HT-29 (cell line): ENCODE results near the gene KIAA1755. TPM values are rescaled to one million over a fixed set of nuclear protein-coding genes. Genes with fewer than 3 reads are reported as not detected.
"Not testable (repeated sequence)": the region's sequence is repeated elsewhere in the genome, so short reads cannot be mapped to it uniquely, and the experiment has no call there.

Experiments used
- DNase-seq: peaks from one replicate; pipeline ENCODE4 v3.0.0-alpha.2; 2015; ENCODE audit warnings: low spot score
- total RNA-seq: library from RNA; depleted of rRNA; stranded (reverse); fragments of >200 nt; shearing (Covaris generic); gene quantifications from 2 replicates; pipeline ENCODE4 v1.2.3, GENCODE V29; 2014

KIAA1755 gene
- total RNA-seq, 1 experiment from 2014 or later = 0.05 TPM

DNA sequence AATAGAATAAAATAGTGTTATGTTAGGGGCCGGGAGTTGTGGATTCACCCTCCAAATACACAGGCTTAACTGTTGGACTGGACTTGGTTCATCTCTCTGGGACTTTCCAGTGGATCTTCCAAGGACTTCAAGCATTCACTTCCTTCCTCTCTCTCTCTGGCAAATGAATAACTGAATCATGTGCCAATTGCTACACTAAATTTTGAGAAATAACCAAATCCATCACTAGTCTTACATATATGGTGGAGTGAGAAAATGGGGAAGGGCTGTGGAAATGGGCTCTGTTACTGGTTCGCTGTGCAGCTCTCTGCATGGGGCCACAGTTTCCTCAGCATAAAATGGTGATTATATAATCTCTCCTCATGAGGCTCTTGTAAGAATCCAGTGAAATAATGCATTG, 6.8 kb upstream of the KIAA1755 start:
- no peak for DNase-seq

DNA sequence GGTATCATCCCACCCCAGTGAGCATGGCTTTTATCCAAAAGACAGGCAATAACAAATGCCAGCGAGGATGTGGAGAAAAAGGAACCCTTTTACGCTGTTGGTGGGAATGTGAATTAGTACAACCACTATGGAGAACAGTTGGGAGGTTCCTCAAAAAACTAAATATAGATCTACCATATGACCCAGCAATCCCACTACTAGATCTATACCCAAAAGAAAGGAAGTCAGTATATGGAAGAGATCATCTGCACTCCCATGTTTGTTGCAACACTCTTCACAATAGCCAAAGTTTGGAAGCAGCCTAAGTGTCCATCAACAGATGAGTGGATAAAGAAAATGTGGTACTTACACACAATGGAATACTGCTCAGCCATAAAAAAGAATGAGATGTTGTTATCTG, 5.9 kb upstream of the KIAA1755 start:
- no peak for DNase-seq

DNA sequence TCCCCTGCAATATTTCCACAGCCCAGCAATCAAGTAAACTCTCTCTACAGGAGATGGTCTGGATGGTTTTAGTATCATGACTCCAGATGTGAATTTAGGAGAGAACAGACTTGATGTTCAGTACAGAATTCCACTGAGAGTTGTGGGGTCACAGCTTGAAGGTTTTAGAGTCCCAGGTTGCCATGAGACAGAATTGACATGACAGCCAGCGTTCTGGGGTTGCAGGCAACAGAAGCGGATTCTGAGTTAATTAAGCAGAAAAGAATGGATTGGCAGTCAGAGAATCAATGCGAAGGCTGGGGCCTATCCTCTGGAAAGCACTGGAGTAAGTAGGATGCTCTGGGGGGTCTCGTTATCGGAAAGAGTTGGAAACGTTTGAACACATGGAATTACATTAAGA, 2.4 kb upstream of the KIAA1755 start:
- no peak for DNase-seq

DNA sequence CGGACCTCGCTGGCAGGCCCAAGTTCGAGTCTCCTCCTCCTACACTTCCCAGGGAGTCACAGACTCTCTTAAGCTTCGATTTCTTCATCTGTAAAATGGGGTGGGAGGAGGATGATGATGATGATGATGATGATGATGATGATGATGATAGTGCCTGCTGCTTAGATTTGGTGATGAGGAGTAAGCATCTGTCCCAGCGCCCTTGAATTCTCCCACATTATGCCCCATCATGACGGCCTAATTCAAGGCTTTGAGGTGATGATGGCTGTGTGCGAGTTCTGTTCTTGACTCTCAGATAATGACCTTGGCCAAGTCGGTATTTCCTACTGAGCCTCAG, 487 bp upstream of the KIAA1755 start:
- no peak for DNase-seq

DNA sequence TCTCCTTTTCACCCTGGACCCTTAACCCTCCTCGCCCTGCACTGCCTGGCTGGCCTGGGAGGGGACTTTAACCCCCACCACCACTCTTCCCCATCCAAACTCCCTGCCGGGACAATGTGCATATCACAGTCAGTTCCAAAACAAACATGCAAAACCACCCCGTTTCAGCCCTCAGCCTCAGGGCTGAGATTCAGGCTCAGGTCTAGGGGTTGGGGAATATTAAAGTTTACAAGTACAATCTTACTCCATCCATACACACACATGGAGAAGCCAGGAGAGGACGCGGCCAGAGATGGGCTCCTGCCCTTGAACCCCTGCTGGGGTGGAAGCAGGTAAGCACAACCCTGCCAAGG, 534 bp downstream of the KIAA1755 start:
- DNase-seq = no peak

DNA sequence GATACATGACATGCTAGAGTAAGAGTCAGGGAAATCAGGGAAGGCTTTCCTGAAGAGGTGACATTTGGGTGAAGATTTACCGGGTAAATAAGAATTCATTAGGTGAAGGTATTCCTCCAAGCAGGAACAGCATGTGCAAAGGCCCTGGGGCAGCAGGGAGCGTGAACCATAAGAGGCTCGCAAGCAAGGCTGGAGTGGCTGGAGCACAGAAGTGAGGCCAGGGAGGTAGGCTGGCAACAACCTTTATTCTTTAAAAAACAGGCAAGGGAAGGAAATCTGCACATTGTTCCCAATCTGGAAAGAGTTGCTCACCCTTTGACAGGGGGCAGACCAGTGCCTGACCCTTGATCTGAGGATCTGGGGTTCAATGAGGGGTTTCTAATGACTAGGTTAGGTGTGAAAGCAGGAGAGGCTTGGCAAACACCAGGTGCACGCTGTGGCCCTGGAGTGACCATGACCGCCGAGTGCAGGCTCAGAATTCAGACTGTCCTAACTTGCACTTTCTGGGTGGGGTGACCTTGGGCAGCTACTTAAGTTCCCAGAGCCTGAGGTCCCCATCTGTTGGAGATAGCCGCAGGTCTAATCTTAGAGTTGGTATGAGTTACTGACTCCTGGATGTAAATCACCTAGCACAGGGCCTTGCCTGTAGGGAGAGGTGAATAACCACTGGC, 1.9 kb downstream of the KIAA1755 start:
- DNase-seq = no peak

DNA sequence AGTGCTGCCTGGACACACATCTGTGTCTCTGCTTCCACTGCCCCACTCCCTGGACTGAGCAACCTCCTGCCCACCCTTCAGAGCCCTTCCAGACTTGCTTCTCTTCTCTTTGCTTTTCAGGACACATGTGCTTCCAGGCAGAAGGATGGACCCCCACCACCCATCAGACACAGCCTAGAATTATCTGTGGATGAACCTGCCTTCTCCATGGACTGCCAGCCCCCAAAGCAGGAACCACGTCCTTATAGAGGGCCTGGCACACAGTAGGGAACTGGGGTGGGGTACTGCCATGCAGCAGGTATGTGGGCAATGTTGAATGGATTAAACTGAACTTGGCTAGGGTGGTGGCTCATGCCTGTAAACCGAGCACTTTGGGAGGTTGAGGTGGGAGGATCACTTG, 3.6 kb downstream of the KIAA1755 start:
- no peak for DNase-seq

DNA sequence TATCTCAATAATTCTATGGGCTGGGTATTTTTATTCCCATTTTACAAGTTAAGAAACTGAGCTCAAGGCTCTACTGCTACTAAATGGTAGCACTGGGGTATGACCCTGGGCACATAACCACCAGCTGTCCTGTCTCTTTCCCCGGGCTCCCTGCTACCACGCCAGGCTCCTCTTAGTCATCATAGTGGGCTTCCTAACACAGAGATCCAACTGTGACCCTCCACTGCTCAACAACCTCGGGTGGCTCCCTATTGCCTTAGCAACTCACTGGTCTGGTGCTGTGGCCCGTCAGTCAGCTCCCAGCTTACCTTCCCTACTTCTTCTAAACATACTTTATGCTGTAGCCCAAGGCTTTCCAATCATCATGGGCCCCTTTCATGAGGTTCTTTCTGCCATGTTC, 4.5 kb downstream of the KIAA1755 start:
- no peak for DNase-seq

DNA sequence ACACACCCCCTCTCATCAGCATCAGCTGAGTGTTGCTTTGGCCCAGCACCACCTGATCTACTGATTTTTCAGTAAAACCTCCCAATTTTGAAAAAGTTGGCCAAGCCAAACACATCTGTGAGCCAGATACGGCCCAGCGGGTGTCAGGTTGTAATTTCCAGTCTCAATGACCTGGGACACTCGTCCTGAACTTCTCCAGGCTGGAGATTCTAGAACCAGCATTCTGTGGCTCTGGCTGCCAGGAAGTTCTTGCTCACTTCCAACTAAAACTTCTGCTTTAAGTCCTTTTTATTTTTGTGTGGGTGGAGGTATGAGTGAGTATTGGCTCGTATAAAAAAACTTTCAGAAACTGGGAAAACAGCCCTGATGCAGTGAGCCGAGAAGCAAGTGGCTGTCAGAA, 5.1 kb downstream of the KIAA1755 start:
- no peak for DNase-seq

DNA sequence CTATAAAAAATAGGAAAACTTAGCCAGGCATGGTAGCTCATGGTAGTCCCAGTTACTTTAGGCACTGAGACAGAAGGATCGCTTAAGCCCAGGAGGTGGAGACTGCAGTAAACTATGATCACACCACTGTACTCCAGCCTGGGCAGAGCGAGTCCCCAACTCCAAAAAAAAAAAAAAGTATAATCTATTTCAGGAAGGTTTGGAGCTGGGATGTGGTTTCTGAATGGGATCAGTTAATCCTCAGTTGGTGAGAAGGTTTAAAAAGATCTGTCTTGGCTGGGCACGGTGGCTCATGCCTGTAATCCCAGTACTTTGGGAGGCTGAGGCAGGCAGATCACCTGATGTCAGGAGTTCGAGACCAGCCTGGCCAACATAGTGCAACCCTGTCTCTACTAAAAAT, 5.9 kb downstream of the KIAA1755 start:
- DNase-seq = not testable (repeated sequence)

DNA sequence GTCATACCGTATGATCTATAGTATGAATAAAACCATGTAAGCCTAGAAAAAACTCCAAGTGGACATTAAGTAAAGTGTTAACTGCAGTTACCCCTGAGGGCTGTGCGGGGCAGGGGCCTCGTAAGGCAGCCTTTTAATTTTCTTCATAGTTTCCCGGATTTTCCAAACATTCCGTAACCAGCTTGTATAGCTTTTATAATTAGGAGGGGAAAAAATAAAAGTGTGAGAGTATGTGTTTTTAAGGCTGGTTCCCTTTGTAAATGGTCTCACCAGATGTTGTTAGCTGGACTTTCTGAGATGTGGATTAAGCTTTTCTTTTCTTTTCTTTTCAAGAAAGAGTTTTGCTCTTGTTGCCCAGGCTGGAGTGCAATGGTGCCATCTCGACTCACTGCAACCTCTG, 7.0 kb downstream of the KIAA1755 start:
- DNase-seq = no peak

DNA sequence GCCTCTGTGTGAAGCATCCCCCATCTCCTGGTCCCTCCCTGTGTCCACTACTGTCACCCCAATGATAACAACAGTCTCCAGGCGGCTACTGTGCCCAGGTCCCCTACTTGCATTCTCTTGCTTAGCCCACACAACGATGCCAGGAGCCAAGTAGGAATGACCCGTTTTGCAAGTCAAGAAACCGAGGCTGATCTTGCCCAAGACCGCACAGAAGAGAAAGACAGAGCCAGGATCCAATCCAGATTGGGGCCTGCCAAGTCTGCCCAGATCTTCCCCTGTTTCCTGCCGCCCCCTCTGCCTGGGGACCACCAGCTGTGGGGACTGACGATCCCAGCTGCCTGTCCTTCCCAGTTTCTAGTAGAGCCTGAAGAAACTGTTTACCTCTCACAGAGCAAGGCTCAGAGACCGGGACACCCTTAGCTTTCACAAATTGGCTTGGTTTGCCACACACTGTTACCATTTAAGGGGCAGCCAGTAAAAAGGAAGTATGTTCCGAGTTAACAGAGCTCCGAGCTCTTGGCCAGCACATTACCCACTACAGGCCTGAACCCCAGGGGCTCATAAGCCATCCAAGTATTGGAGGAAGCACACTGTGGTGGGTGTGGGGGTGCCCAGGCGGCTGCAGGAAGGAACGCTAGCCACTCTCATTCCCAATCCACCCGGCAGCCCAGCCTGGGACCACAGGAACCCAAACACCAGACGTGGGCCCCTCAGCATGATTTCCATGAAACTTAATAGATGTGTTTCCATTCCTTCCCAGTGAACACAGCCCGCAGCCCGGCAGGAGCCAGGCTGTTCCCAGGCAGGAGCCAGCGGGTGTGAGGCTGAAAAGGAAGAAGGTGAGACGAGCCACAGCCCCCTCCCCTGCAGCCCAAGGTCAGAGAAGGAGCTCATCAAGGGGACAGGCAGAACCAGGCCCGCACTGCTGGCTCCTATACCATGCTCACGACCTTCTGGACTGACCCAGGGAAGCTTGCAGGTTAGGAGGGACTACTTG, 7.9 kb downstream of the KIAA1755 start:
- no peak for DNase-seq

DNA sequence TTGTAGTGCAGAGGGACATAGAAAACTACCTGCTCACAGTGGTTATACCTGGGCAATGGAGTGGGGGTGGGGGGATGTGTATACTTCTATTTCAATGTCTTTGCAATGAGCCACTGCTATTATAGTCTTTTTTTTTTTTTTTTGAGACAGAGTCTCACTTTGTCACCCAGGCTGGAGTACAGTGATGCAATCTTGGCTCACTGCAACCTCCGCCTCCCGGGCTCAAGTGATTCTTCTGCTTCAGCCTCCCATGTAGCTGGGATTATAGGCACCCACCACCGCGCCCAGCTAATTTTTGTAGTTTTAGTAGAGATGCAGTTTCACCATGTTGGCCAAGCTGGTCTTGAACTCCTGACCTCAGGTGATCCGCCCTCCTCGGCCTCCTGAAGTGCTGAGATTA, 9.1 kb downstream of the KIAA1755 start:
- DNase-seq = not testable (repeated sequence)

DNA sequence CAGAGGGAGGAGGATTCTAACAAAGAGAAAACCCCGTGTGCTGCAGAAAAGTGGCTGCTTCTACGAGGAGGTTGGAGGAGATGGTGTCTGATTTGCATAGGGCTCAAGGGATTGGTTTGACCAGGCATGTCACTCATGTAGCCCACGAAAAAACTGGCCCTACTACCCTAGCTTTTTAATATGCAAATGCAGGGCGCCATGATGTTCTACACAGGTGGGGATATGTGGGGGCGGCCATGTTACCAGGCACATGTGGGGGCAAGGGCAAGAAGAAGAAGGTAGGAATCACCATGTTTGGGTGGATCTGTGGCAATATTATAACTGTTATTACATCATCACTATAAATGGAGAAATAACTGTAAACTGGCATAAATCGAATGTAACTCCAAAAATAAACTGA, 9.9 kb downstream of the KIAA1755 start:
- no peak for DNase-seq

DNA sequence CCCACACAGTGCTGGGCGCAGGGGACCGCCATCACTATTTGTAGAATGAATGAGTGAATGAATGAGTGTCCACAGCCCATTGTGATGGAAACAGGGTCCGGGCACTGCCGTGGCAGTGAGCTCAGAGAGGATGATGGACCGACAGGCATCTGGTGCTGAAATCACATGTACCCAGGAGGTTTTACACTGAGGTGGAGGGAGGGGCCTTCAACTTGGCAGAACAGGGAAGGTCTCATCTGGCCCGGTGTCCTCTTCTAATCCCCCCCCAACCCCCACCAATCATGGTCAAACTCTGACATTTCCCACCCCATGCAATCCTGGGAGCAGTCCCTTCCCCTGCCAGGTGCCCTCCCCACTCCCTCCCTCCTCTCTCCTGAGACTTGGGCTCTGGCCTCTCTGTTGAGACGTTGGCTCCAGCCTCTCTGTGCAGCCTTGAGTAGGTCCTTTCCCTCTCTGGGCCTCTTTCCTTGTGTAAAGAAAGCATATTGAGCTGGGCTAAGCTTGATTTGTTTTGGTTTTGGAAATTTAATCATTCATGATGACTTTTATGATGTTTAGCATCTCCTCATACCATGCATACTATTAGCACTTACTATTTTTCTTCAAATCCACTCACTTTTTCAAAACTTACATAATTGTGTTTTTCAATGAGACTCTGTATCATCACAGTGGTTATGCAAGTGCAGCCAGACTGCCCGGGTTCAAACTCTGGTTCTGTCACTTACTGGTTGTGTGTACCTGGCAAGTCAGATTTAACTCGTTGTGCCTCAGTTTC, 10.8 kb downstream of the KIAA1755 start:
- no peak for DNase-seq

DNA sequence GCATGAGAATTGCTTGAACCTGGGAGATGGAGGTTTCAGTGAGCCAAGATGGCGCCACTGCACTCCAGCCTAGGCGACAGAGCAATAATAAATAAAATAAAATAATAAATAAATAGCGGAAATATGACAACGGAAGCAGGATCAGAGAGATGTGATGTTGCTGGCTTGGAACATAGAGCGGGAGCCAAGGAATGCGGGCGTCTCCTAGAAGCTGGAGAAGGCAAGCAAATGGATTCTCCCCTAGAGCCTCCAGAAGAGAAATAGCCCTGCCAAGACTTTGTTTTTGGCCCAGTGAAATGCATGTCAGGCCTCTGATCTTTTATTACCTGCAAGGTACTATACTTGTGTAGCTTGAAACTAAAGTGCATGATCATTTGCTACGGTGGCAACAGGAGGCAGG, 12.4 kb downstream of the KIAA1755 start:
- DNase-seq = no peak

DNA sequence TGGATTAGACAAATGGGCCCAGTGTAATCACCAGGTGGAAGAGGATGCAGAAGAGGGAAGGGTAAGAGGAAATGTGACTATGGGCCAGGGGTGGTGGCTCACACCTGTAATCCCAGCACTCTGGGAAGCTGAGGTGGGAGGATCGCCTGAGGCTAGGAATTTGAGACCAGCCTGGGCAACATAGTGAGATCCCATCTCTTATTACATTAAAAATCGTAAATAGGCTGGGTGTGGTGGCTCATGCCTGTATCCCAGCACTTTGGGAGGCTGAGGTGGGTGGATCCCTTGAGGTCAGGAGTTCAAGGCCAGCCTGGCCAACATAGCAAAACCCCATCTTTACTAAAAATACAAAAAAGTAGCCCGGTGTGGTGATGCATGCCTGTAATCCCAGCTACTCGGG, 12.8 kb downstream of the KIAA1755 start:
- not testable (repeated sequence) for DNase-seq

DNA sequence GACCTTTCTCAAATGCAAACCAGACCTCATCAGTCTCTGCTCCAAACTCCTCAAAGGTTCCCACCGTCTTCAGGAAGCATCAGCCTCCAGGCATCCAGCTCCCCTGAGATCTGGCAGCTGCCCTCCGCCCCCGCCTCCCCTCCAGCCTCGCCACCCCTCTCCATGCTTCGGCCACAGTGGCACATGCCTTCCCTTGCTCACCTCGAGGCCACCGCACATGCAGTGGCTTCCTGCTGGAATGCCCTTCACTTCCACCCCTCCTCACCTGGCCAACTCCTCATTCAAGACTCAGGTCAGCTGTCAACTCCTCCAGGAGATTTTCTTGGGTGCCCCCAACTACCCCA, 13.4 kb downstream of the KIAA1755 start:
- no peak for DNase-seq

DNA sequence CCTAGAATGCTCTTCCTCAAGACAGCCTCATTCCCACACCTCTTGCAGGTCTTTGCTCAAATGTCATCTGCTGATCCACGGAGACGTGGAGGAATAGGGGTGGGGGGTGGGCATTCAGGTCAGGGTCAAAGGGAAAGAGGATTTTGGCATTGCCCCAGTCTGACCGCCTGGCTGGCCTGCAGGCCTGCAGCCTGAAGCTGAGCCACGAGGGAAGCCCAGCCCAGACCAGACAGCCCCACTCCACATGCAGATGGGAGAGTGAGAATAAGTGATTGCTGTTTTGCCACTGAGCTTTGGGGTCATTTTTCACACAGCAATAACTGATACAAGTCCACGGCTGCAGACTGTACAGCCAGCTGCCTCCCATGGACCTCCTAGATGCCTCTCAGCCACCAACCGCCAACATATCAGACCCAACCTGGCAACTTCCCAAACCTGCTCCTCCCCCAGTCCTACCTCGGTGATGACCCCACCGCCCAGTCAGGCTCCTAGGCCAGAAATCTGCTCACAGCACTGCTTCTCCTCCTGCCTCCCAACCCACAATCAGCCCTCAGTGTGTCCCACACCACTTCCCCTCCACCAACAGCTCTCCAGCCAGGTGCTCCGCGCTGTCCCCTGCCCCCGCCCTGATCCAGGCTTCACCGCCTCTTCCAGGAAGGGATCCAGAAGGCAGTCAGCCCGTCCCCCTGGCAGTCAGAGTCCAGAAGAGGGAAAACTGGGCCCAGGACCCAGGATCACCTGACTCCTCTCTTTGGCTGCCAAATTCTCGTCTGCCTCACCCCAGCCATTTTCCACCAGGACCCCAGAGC, 14.0 kb downstream of the KIAA1755 start:
- no peak for DNase-seq

DNA sequence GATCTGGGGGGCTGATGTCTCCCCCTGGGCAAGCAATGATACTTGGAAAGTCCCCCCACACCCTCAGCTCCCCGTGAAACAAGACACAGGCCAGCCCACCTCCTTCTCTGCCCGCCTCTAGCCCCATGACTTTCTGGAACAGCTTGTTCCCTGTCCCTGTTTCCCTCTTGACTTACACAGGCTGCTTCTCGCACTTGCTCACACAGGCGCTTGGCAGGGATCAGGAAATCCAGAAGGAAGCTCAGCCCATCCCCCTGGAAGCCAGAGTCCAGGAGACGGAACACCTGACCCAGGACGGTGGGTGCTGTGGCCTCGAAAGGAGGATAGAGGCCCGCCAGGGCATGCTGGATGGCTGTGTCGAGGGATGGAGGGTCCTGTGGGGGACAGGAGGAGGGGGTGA, 14.8 kb downstream of the KIAA1755 start:
- no peak for DNase-seq

DNA sequence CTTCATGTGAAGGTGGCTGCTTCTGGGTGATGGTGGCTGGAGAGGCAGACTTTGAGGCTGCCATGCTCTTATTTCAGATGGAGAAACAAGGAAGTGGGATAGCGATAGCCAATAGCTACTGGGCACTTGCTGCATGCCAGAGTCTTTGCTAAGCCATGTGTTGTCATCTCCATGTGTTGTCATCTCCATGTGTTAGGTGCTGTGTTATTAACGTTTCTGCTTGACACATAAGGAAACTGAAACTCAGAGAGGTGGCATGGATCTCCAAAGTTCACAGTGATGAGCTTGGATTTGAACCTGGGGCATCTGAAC, 16.9 kb downstream of the KIAA1755 start:
- no peak for DNase-seq
